Activated CD4-positive, alpha-beta memory T cell treated with anti-CD3 and anti-CD28 coated beads, Interleukin-2, amount 10 ng/mL, durations not matched to agents 7 days and 5 days (primary cell): ENCODE data around the gene TMEM123. TPM values are rescaled to one million over a fixed set of nuclear protein-coding genes. Genes with fewer than 3 reads are reported as not detected.
A peak's percentile ranks its signal among the peaks of the same experiment; 100 is the strongest.

Source experiments
- CTCF ChIA-PET: fragments of 350-600 bp; sonication (Branson Sonifier 250); formaldehyde crosslinking; loops from one replicate; lab custom pipeline; 2021; ENCODE audit warnings: antibody characterized with exemption, inconsistent platforms; lab: Charles Lee
- POLR2A ChIA-PET: fragments of 350-600 bp; sonication (Branson Sonifier 250); formaldehyde crosslinking; loops from one replicate; lab custom pipeline; 2021; ENCODE audit warnings: antibody characterized with exemption; lab: Charles Lee
- DNase-seq: peaks from one replicate; pipeline ENCODE4 v3.0.0-alpha.2; 2020
- H3K27ac Mint-ChIP-seq: one replicate; pipeline ENCODE4 v1.8.0; 2021; ENCODE audit warnings: mild to moderate bottlenecking, mixed read lengths
- H3K27me3 Mint-ChIP-seq: one replicate; pipeline ENCODE4 v1.8.0; 2021; ENCODE audit warnings: mixed read lengths
- H3K36me3 Mint-ChIP-seq: one replicate; pipeline ENCODE4 v1.8.0; 2021; ENCODE audit warnings: low read depth, mixed read lengths
- H3K4me1 Mint-ChIP-seq: one replicate; pipeline ENCODE4 v1.8.0; 2021; ENCODE audit warnings: mixed read lengths
- H3K4me3 Mint-ChIP-seq: one replicate; pipeline ENCODE4 v1.8.0; 2021; ENCODE audit warnings: mild to moderate bottlenecking, mixed read lengths
- H3K9me3 Mint-ChIP-seq: one replicate; pipeline ENCODE4 v1.8.0; 2021; ENCODE audit warnings: mixed read lengths
- total RNA-seq, 2 experiments: library from RNA; stranded (reverse); gene quantifications; one replicate each; pipeline ENCODE4 v1.2.3, GENCODE V29; 2021

Gene TMEM123
- total RNA-seq, 2 experiments from 2014 or later = 331 to 343 TPM

- H3K27ac Mint-ChIP-seq = no peak overlapping the region
- no peaks in the 10 kb centered on the region for H3K9me3 Mint-ChIP-seq
- H3K4me3 Mint-ChIP-seq = no peak overlapping the region
These were observed 4.6 kb upstream of the TMEM123 start for GRCh38 chr11:102457056-102457677.

GRCh38 chr11:102456381-102456780 is 3.8 kb upstream of the TMEM123 start:
- POLR2A ChIA-PET = interaction anchor here (1.1 kb wide), 1 partner anchor 9 kb away, joined by 3 read pairs; no protein-coding TSS in a partner anchor
- Mint-ChIP-seq H3K4me1 (peaks cover 64% of the 10 kb centered on the region), H3K36me3 (peaks cover 8% of the 10 kb centered on the region), H3K27me3 (no peaks in the 10 kb centered on the region), H3K4me3 (no peak overlapping the region), H3K9me3 (no peaks in the 10 kb centered on the region), H3K27ac (no peak overlapping the region)
- CTCF ChIA-PET = interaction anchor here (1.1 to 1.6 kb wide), 2 partner anchors 66 to 157 kb away, joined by 3 to 4 read pairs; no protein-coding TSS in a partner anchor
- DNase-seq = no peak

More at GRCh38 chr11:102457056-102457677, 4.6 kb upstream of the TMEM123 start:
- ChIA-PET POLR2A (interaction anchor here (1.1 kb wide), 1 partner anchor 10 kb away, joined by 3 read pairs; no protein-coding TSS in a partner anchor), CTCF (interaction anchor here (0.8 to 1.6 kb wide), 5 partner anchors 39 to 156 kb away, joined by 3 to 5 read pairs (median 4); no protein-coding TSS in a partner anchor)
- H3K36me3 Mint-ChIP-seq = peaks cover 3% of the 10 kb centered on the region
- DNase-seq = no peak
- peaks cover 62% of the 10 kb centered on the region for H3K4me1 Mint-ChIP-seq
- no peaks in the 10 kb centered on the region for H3K27me3 Mint-ChIP-seq

- Mint-ChIP-seq H3K36me3 (peaks cover 31% of the 10 kb centered on the region), H3K9me3 (no peaks in the 10 kb centered on the region), H3K27me3 (no peaks in the 10 kb centered on the region), H3K27ac (peak overlapping the region; percentile 21), H3K4me1 (peaks cover 77% of the 10 kb centered on the region), H3K4me3 (no peak overlapping the region)
- POLR2A ChIA-PET = interaction anchor here (0.9 to 1.6 kb wide), 9 partner anchors 11 to 136 kb away, joined by 3 to 6 read pairs (median 3); no protein-coding TSS in a partner anchor
- CTCF ChIA-PET = interaction anchor here (1.0 to 1.4 kb wide), 4 partner anchors 31 to 160 kb away, joined by 3 to 8 read pairs (median 4); no protein-coding TSS in a partner anchor
- no peak for DNase-seq
These were observed 1.4 kb upstream of the TMEM123 start for GRCh38 chr11:102453921-102454320.

- H3K4me3 Mint-ChIP-seq = peak overlapping the region; percentile 96
- peaks cover 35% of the 10 kb centered on the region for H3K36me3 Mint-ChIP-seq
- no peak for DNase-seq
- H3K27ac Mint-ChIP-seq = peak overlapping the region; percentile 93
- peaks cover 77% of the 10 kb centered on the region for H3K4me1 Mint-ChIP-seq
- ChIA-PET CTCF (interaction anchor here (1.0 to 1.4 kb wide), 5 partner anchors 30 to 159 kb away, joined by 3 to 8 read pairs (median 4); no protein-coding TSS in a partner anchor), POLR2A (interaction anchor here (0.7 to 1.6 kb wide), 11 partner anchors 11 to 135 kb away, joined by 3 to 6 read pairs (median 3); no protein-coding TSS in a partner anchor)
- H3K27me3 Mint-ChIP-seq = no peaks in the 10 kb centered on the region
- no peaks in the 10 kb centered on the region for H3K9me3 Mint-ChIP-seq
These were observed 734 bp upstream of the TMEM123 start for GRCh38 chr11:102453302-102453695.

- Mint-ChIP-seq H3K27ac (peak overlapping the region; percentile 93), H3K4me3 (peak overlapping the region; percentile 96), H3K36me3 (peaks cover 49% of the 10 kb centered on the region), H3K4me1 (peaks cover 77% of the 10 kb centered on the region), H3K27me3 (no peaks in the 10 kb centered on the region), H3K9me3 (no peaks in the 10 kb centered on the region)
- CTCF ChIA-PET = interaction anchor here (0.7 to 2.4 kb wide), 12 partner anchors 24 to 158 kb away, joined by 3 to 16 read pairs (median 4); no protein-coding TSS in a partner anchor
- POLR2A ChIA-PET = interaction anchor here (0.8 to 2.3 kb wide), 23 partner anchors 9 to 158 kb away, joined by 3 to 18 read pairs (median 4); partner anchors contain the start of gene BIRC2
- peak; percentile 85 for DNase-seq
These were observed 694 bp downstream of the TMEM123 start for GRCh38 chr11:102451681-102452460.

- Mint-ChIP-seq H3K9me3 (no peaks in the 10 kb centered on the region), H3K27ac (peak overlapping the region; percentile 93), H3K36me3 (peaks cover 56% of the 10 kb centered on the region), H3K4me1 (peaks cover 82% of the 10 kb centered on the region), H3K27me3 (no peaks in the 10 kb centered on the region), H3K4me3 (peak overlapping the region; percentile 96)
- DNase-seq = no peak
- ChIA-PET CTCF (interaction anchor here (0.8 to 2.4 kb wide), 13 partner anchors 25 to 157 kb away, joined by 3 to 16 read pairs (median 4); no protein-coding TSS in a partner anchor), POLR2A (interaction anchor here (0.8 to 2.3 kb wide), 24 partner anchors 8 to 158 kb away, joined by 3 to 18 read pairs (median 4); partner anchors contain the start of gene BIRC2)
These were observed 1.4 kb downstream of the TMEM123 start for GRCh38 chr11:102451041-102451680.

GRCh38 chr11:102449651-102450570 is 2.7 kb downstream of the TMEM123 start:
- Mint-ChIP-seq H3K27ac (peak overlapping the region; percentile 74), H3K9me3 (peaks cover 6% of the 10 kb centered on the region), H3K4me3 (peak overlapping the region; percentile 96), H3K27me3 (no peaks in the 10 kb centered on the region), H3K4me1 (peaks cover 83% of the 10 kb centered on the region), H3K36me3 (peaks cover 69% of the 10 kb centered on the region)
- no peak for DNase-seq
- POLR2A ChIA-PET = interaction anchor here (0.6 to 2.3 kb wide), 6 partner anchors 20 to 131 kb away, joined by 3 to 17 read pairs (median 3); no protein-coding TSS in a partner anchor
- CTCF ChIA-PET = interaction anchor here (0.8 to 2.4 kb wide), 4 partner anchors 46 to 156 kb away, joined by 4 to 16 read pairs (median 8); no protein-coding TSS in a partner anchor

- Mint-ChIP-seq H3K36me3 (peaks cover 78% of the 10 kb centered on the region), H3K4me3 (peak overlapping the region; percentile 21), H3K9me3 (peaks cover 13% of the 10 kb centered on the region), H3K4me1 (peaks cover 77% of the 10 kb centered on the region), H3K27me3 (no peaks in the 10 kb centered on the region), H3K27ac (peak overlapping the region; percentile 74)
- CTCF ChIA-PET = interaction anchor here (0.9 kb wide), 1 partner anchor 59 kb away, joined by 3 read pairs; no protein-coding TSS in a partner anchor
- POLR2A ChIA-PET = interaction anchor here (1.2 kb wide), 1 partner anchor 19 kb away, joined by 3 read pairs; no protein-coding TSS in a partner anchor
- DNase-seq = no peak
These were observed 3.7 kb downstream of the TMEM123 start for GRCh38 chr11:102448869-102449224.

GRCh38 chr11:102447941-102448868 is 4.4 kb downstream of the TMEM123 start:
- ChIA-PET CTCF (interaction anchor here (0.9 to 1.7 kb wide), 2 partner anchors 58 kb away, joined by 3 to 5 read pairs; no protein-coding TSS in a partner anchor), POLR2A (interaction anchor here (1.2 to 1.4 kb wide), 2 partner anchors 9 to 18 kb away, joined by 3 read pairs; no protein-coding TSS in a partner anchor)
- Mint-ChIP-seq H3K27me3 (no peaks in the 10 kb centered on the region), H3K36me3 (peaks cover 84% of the 10 kb centered on the region), H3K4me1 (peaks cover 77% of the 10 kb centered on the region), H3K4me3 (peak overlapping the region; percentile 21), H3K9me3 (peaks cover 14% of the 10 kb centered on the region), H3K27ac (peak overlapping the region; percentile 74)
- DNase-seq = no peak

- Mint-ChIP-seq H3K9me3 (peaks cover 14% of the 10 kb centered on the region), H3K4me3 (peak overlapping the region; percentile 33), H3K4me1 (peaks cover 83% of the 10 kb centered on the region), H3K27me3 (no peaks in the 10 kb centered on the region), H3K36me3 (peaks cover 94% of the 10 kb centered on the region), H3K27ac (peak overlapping the region; percentile 74)
- DNase-seq = no peak
- POLR2A ChIA-PET = interaction anchor here (0.7 to 1.4 kb wide), 3 partner anchors 9 to 48 kb away, joined by 3 read pairs; no protein-coding TSS in a partner anchor
- CTCF ChIA-PET = interaction anchor here (0.8 to 1.7 kb wide), 3 partner anchors 49 to 80 kb away, joined by 3 to 5 read pairs (median 3); no protein-coding TSS in a partner anchor
These were observed 5.4 kb downstream of the TMEM123 start for GRCh38 chr11:102447193-102447592.
